ENCODE measurements around the gene CTRL.

DNA sequence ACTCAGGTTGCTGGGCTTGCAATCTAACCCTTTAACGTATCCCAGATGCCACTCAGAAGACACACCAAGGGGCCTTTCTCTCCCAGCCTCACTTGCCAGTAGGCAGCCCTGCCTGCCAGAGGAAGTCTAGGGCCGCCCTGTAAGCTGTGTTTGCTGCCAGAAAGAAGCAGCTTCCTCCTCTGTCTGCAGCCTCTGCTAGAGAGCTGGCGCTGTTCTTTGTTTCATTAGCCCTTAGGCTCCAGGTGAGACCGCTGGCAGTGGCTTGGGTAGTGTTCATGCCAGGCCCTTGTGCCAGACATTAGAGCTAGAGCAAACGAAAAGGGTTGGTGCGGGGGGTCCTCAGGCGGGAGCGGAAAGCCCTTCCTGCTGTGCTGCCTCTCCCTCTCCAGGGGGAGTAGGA lies 8.9 kb downstream of the CTRL start:
- no peak for TF ChIP-seq POLR2A (IDR thresholded peaks at IDR 0.05)
- TF ChIP-seq, protein P1, sequence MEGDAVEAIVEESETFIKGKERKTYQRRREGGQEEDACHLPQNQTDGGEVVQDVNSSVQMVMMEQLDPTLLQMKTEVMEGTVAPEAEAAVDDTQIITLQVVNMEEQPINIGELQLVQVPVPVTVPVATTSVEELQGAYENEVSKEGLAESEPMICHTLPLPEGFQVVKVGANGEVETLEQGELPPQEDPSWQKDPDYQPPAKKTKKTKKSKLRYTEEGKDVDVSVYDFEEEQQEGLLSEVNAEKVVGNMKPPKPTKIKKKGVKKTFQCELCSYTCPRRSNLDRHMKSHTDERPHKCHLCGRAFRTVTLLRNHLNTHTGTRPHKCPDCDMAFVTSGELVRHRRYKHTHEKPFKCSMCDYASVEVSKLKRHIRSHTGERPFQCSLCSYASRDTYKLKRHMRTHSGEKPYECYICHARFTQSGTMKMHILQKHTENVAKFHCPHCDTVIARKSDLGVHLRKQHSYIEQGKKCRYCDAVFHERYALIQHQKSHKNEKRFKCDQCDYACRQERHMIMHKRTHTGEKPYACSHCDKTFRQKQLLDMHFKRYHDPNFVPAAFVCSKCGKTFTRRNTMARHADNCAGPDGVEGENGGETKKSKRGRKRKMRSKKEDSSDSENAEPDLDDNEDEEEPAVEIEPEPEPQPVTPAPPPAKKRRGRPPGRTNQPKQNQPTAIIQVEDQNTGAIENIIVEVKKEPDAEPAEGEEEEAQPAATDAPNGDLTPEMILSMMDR (IDR thresholded peaks at IDR 0.05): no peak
